Measurements from ENCODE around the gene PTPRR.
A peak's percentile ranks its signal among the peaks of the same experiment; 100 is the strongest.

PTPRR gene

GRCh38 chr12:70788774-70789173 is 131.8 kb downstream of the PTPRR start:
- no peak for DNase-seq

GRCh38 chr12:70787612-70788011 is 132.9 kb downstream of the PTPRR start:
- DNase-seq = no peak

GRCh38 chr12:70785896-70786295 is 134.6 kb downstream of the PTPRR start:
- no peak for DNase-seq

GRCh38 chr12:70784042-70784668 is 136.4 kb downstream of the PTPRR start:
- no peak for DNase-seq

- DNase-seq = no peak
Observed at GRCh38 chr12:70783455-70783854, 137.1 kb downstream of the PTPRR start.

- DNase-seq = no peak
Observed at GRCh38 chr12:70779250-70779649, 141.3 kb downstream of the PTPRR start.

- peak; percentile 22 for DNase-seq
Observed at GRCh38 chr12:70774055-70774454, 146.5 kb downstream of the PTPRR start.

- no peak for DNase-seq
Observed at GRCh38 chr12:70772836-70773235, 147.7 kb downstream of the PTPRR start.

- DNase-seq = no peak
Observed at GRCh38 chr12:70771581-70771980, 149.0 kb downstream of the PTPRR start.

- no peak for DNase-seq
Observed at GRCh38 chr12:70763666-70764065, 156.9 kb downstream of the PTPRR start.

- DNase-seq = no peak
Observed at GRCh38 chr12:70762000-70762399, 158.5 kb downstream of the PTPRR start.

- no peak for DNase-seq
Observed at GRCh38 chr12:70759161-70759918, 161.2 kb downstream of the PTPRR start.

GRCh38 chr12:70758494-70758845 is 162.1 kb downstream of the PTPRR start:
- DNase-seq = no peak

- no peak for DNase-seq
Observed at GRCh38 chr12:70757830-70758493, 162.6 kb downstream of the PTPRR start.

GRCh38 chr12:70756791-70757190 is 163.7 kb downstream of the PTPRR start:
- peak; percentile 27 for DNase-seq

GRCh38 chr12:70756118-70756517 is 164.4 kb downstream of the PTPRR start:
- DNase-seq = no peak

- no peak for DNase-seq
Observed at GRCh38 chr12:70754330-70754741, 166.2 kb downstream of the PTPRR start.

GRCh38 chr12:70752327-70752726 is 168.2 kb downstream of the PTPRR start:
- no peak for DNase-seq

- no peak for DNase-seq
Observed at GRCh38 chr12:70749931-70750330, 170.6 kb downstream of the PTPRR start.

- DNase-seq = no peak
Observed at GRCh38 chr12:70748809-70749208, 171.7 kb downstream of the PTPRR start.

GRCh38 chr12:70747445-70748260 is 172.9 kb downstream of the PTPRR start:
- DNase-seq = no peak

- no peak for DNase-seq
Observed at GRCh38 chr12:70745048-70745447, 175.5 kb downstream of the PTPRR start.

GRCh38 chr12:70744178-70744577 is 176.4 kb downstream of the PTPRR start:
- no peak for DNase-seq

Data from NCI-H1092 (cell line).